ENCODE measurements around the gene EED. TPM values are rescaled to one million over a fixed set of nuclear protein-coding genes. Genes with fewer than 3 reads are reported as not detected.

EED gene, protein sequence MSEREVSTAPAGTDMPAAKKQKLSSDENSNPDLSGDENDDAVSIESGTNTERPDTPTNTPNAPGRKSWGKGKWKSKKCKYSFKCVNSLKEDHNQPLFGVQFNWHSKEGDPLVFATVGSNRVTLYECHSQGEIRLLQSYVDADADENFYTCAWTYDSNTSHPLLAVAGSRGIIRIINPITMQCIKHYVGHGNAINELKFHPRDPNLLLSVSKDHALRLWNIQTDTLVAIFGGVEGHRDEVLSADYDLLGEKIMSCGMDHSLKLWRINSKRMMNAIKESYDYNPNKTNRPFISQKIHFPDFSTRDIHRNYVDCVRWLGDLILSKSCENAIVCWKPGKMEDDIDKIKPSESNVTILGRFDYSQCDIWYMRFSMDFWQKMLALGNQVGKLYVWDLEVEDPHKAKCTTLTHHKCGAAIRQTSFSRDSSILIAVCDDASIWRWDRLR
- total RNA-seq = 10.8 and 16.9 TPM in 2 replicates

DNA sequence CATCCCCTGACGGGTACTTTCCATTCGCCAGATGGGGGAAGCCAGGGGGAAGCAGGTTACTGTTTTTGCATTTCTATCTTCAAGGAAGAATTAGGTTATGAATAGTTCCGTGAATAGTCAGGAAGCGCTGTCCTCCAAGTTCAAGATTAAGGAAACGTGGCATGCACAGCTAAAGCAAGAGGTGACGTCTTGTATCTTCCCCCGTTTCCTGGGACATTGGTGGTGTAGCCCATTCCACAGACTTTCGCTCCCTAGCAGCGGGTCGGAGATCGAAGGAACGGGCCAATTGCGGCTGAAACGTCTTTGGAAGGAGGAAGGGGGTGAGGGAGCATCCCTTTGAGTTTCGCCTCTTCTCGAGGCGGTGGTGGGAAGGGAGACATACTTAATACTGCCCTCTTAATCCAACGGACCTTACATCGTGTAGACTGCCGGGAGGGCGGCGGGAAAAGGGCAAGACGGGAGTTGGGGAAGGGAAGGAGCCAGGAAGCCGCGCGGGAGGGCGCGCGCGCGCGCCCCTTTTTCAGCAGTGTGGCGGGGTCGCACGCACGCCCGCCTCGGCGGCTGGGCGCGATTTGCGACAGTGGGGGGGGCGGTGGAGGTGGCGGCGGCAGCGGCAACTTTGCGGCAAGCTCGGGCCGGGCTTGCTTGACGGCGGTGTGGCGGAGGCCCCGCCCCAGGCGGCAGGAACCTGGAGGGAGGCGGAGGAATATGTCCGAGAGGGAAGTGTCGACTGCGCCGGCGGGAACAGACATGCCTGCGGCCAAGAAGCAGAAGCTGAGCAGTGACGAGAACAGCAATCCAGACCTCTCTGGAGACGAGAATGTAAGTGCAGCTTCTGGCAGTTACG, at the start of gene EED:
EED (plus strand) TSS at position 232 of the 847 bp plus-strand sequence; CDS start at position 709, 477 bp downstream.

DNA sequence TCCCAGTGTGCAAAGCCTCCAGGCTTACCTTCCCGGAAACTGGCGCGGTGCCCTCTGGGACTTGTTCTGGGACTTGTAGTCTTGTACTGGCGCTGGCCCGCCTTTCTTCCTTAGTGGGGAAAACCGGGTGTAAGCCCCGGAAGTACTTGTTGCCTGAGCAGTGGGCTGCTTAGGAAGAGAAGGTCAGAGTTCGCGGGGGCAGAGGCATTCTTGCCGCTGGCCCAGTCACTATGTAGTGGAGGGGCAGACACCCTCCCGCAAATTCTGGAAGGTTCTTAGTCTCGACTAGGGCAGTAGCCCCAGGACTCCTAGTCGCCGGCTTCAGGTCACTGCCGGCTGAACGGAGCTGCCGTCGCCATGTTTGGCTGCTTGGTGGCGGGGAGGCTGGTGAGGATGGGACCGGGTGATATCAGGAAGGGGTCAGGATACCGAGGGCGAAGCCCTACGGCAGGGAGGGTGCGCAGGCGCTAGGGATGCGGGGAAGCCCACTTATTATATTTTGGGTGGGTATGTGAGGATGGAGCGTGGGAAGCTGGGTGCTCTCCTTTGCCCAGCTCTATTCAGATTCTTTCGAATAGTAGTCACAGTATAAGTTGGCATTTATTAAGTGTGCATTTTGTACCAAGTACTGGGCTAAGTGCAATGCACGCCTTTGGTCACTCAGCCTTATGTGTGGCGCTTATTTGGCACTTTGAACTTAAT, 57.7 kb downstream of the EED start, which contains the start of gene HIKESHI:
HIKESHI (plus strand) TSS at position 149 of the 702 bp plus-strand sequence; CDS start at position 358, 209 bp downstream.

Other genes starting within 250 kb of the EED start
- gene PICALM, start 175.7 kb upstream of the EED start, total RNA-seq = 98.4 and 108 TPM in 2 replicates
- 62.8 and 66.8 TPM in 2 replicates for gene HIKESHI, start 57.5 kb downstream of the EED start, total RNA-seq
- gene CCDC81, start 130.1 kb downstream of the EED start, total RNA-seq = 0.34 TPM in 1 of 2 replicates, not detected in the other

Measured in hair follicular keratinocyte (primary cell).